Urinary bladder (tissue), 4 donors: ENCODE results near the gene ERCC4. TPM values are rescaled to one million over a fixed set of nuclear protein-coding genes. Genes with fewer than 3 reads are reported as not detected.

Source experiments
- DNase-seq: peaks from one replicate; pipeline ENCODE4 v3.0.0-alpha.2; 2015; ENCODE audit errors: extremely low spot score
- H3K27ac ChIP-seq: one replicate; pipeline ENCODE4 v1.5.1; 2013; ENCODE audit warnings: low read depth, mild to moderate bottlenecking, moderate library complexity
- H3K36me3 ChIP-seq: one replicate; pipeline ENCODE4 v1.6.1; 2013; ENCODE audit warnings: mild to moderate bottlenecking, moderate library complexity; ENCODE audit not compliant: insufficient read depth
- H3K4me1 ChIP-seq: one replicate; pipeline ENCODE4 v1.6.1; 2013; ENCODE audit warnings: mild to moderate bottlenecking, moderate library complexity; ENCODE audit not compliant: insufficient read depth
- H3K4me3 ChIP-seq: one replicate; pipeline ENCODE4 v1.5.1; 2013; ENCODE audit warnings: low read depth, low read length
- WGBS: extraction: QIAGEN DNeasy Blood & Tissue Kit; methylation state at CpG from one replicate; pipeline ENCODE4 v1.1.7; 2013; 5-methylcytosine and 5-hydroxymethylcytosine counted together
- polyA plus RNA-seq: library from polyadenylated mRNA; stranded (reverse); fragments of 200-250 nt; gene quantifications from one replicate; pipeline ENCODE4 v1.2.3, GENCODE V29; 2013
- total RNA-seq: library from RNA; depleted of rRNA; stranded (reverse); fragments of >200 nt; gene quantifications from one replicate; pipeline ENCODE4 v1.2.3, GENCODE V29; 2014
- donor health status: healthy with polysubstance abuse.
- donor health status: healthy.

The ERCC4 gene
- total and polyA plus RNA-seq, 2 donors: 5.2 to 18.4 TPM

DNA sequence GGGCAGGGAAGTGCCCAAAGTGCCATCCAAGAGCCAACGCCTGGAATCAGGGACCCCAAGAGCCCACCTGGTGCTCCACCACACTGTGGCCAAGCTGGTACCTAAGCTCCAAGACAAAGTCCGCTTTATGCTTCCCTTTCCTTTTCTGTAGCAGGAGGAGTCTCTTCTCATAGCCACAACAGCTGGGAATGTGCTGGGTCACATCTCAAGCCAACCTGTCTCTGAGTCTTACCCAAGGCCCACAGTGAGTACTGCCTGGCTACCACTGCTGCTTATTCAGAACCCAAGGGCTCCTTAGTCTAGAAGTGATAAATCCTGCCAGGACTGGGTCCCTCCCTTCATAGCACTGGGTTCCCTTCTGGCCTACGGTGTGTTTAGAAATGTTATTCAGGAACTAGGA is 49.8 kb downstream of the ERCC4 start:
- no peak overlapping the region for H3K4me3 ChIP-seq
- no peaks in the 10 kb centered on the region for H3K4me1 ChIP-seq
- DNase-seq: no peak
- WGBS: 96% methylated on average over 3 of the region's 3 CpGs
- H3K27ac ChIP-seq: no peak overlapping the region
- H3K36me3 ChIP-seq: no peaks in the 10 kb centered on the region

DNA sequence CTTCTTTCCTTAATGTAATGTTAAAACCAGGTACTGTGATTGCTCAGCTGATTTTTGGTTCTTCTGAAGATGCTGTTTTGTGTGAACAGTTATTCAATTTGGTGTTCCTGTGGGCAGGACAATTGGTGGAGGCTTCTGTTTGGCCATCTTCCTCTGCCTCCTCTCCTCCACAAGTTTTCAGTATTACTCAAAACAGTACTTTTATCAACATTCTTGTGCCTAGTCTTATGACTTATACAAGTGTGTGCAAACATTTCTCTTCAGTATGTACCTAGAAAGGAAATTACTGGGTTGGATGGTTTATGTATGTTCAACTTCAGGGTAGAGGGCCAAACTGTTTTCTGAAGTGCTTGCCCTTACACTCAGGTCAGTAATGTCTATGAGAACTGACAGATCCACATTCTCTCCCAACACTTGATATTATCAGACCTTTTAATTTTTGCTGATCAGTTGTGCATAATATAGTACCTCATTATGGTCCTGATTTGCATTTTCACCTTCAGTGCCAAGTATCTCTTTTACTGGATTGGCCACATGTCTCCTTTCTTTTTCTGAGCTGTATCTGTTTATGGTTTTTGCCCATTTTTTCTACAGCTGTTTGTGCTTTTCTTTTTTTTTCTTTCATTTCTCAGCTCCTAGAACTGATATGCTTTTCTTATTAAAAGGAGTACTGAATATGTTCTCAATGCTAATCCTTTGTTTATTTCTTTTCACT is 50.9 kb downstream of the ERCC4 start:
- Histone ChIP-seq H3K4me1 (no peaks in the 10 kb centered on the region), H3K36me3 (no peaks in the 10 kb centered on the region), H3K27ac (no peak overlapping the region), H3K4me3 (no peak overlapping the region)
- no peak for DNase-seq

DNA sequence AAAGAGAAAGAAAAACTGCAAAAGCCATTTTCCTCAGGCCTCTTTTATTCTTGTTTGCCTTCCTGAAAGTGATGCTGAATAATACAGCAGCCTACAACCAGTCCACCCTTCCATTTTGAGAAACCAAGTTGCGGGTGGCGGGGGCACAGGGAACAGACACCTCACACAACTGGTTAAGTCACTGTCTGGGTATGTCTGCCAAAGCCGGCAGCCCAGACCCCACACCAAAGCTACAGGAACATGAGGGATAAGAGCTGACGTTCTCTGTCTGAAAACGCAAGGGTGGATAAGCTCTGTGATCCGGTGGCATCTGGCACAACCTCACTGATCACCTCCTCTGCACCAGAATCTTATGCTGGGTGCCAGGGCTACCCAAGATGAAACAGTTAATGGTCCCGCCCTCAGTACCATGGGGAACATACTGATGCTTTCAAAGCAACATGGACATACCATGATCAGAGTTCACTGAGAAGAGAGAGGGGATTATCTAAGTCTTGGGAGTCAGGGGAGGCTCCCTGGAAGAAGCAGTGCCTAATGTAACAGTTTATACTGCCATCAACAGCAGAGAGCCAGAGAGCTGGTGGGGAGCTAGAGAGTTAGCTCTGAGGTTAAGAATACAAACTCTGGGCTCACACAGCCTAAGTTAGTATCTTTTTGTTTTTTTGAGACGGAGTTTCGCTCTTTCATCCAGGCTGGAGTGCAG is 53.5 kb downstream of the ERCC4 start:
- Histone ChIP-seq H3K4me1 (no peaks in the 10 kb centered on the region), H3K27ac (no peak overlapping the region), H3K4me3 (no peak overlapping the region), H3K36me3 (no peaks in the 10 kb centered on the region)
- 89% methylated on average over 9 of the region's 9 CpGs for WGBS
- no peak for DNase-seq

DNA sequence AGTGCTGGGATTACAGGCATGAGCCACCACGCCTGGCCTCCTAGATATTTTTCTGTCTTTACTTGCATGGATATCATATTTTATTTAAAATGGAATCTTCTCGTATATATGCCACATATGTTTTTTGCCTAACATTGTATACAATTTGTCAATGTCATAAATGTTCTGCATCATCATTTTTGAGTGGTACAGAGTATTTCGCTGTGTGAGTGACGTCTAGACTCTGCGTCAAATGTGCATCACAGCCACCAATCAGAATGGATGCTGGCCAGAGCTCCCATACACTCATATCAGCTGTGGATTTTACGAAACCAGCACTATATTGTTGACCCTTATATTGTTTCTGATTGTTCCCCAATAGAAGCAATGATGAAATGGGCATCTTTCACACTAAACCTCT is 57.2 kb downstream of the ERCC4 start:
- DNase-seq: no peak
- no peaks in the 10 kb centered on the region for H3K36me3 ChIP-seq
- H3K4me3 ChIP-seq: no peak overlapping the region
- 92% methylated on average over 6 of the region's 6 CpGs for WGBS
- H3K27ac ChIP-seq: no peak overlapping the region
- no peaks in the 10 kb centered on the region for H3K4me1 ChIP-seq

DNA sequence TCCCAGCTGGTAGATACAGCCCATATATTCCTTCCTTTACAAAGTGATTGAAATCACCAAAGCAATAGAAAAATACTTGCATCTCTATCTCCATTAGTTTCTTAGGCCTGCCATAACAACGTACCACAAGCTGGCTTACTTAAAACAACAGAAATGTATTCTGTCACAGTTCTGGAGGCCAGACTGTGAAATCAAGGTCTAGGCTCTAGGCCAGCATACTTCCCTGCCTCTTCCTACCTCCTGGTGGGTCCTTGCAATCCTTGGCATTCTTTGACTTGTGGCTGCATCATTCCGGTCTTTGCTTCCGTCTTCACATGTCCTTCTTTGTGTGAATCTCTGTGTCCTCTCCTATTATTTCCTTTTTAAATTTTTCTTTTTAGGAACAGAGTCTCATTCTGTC is 62.5 kb downstream of the ERCC4 start:
- Histone ChIP-seq H3K36me3 (no peaks in the 10 kb centered on the region), H3K4me3 (no peak overlapping the region), H3K27ac (no peak overlapping the region), H3K4me1 (no peaks in the 10 kb centered on the region)
- no peak for DNase-seq
- WGBS: 79% methylated on average over 3 of the region's 3 CpGs

DNA sequence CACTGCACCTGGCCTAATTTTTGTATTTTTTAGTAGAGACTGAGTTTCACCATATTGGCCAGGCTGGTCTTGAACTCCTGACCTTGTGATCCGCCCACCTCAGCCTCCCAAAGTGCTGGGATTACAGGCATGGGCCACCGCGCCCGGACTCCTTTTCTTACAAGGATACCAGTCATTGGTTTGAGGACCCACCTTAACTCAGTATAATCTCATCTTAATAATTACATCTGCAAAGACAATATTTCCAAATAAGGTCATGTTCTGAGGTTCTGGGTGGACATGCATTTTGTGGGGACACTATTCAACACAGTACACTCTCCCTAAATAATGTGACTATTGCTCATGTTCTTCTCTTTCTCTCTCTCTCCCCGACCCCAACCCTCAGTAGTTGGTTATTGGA is 63.7 kb downstream of the ERCC4 start:
- Histone ChIP-seq H3K4me1 (no peaks in the 10 kb centered on the region), H3K27ac (no peak overlapping the region), H3K4me3 (no peak overlapping the region), H3K36me3 (no peaks in the 10 kb centered on the region)
- 65% methylated on average over 5 of the region's 5 CpGs for WGBS
- no peak for DNase-seq

DNA sequence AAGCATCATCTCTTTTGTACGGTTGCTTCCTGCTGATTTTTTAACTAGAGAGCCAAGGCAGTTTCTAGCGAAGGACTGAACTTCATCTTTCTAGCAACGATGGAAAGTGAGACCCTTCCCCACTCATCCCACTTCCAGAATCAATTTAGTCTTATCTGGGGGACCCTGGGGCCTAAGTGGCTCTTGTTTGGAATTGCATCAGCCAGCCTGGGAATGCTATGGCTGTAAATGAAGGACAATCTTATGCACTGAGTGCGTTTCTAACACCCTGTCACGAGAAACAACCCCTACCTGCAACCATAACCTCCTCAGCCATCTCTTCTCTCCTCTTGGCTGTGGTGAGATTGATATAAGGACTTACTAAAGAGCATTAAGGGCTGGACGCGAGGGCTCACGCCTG is 64.8 kb downstream of the ERCC4 start:
- 79% methylated on average over 8 of the region's 8 CpGs for WGBS
- DNase-seq: no peak
- H3K4me1 ChIP-seq: no peaks in the 10 kb centered on the region
- no peaks in the 10 kb centered on the region for H3K36me3 ChIP-seq
- no peak overlapping the region for H3K27ac ChIP-seq
- no peak overlapping the region for H3K4me3 ChIP-seq

DNA sequence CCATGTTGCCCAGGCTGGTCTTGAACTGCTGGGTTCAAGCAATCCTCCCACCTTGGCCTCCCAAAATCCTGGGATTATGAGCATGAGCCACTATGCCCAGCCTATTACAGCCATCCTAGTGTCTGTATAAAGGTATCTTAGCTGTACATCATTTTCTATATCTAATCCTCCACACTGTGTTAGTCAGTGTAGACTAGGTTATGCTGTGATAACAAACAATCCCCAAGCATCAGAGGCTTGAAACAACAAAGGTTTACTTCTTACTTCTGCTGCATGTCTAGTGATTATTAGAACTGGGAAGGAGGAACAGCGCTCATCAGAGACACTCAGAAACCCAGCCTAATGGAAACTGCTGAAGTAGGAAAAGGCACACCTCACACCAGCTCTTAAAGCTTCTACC is 68.1 kb downstream of the ERCC4 start:
- Histone ChIP-seq H3K4me3 (no peak overlapping the region), H3K4me1 (no peaks in the 10 kb centered on the region), H3K27ac (no peak overlapping the region), H3K36me3 (no peaks in the 10 kb centered on the region)
- no peak for DNase-seq
- WGBS: 100% methylated on average over 1 of the region's 1 CpG

DNA sequence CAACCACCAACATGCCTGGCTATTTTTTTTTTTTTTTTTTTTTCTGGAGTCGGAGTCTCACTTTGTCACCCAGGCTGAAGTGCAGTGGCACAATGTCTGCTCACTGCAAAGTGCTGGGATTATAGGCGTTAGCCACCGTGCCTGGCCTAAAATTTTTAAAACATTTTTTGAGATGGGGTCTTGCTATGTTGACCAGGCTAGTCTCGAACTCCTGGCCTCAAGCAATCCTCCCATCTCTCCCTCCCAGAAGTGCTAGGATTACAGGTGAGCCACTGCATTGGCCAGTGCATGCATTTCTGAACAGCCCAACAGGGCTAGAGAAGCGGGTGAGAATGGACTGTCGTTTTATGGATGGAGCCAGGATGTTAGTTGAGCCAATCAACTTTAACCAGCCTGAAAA is 72.4 kb downstream of the ERCC4 start:
- no peak for DNase-seq
- WGBS: 90% methylated on average over 6 of the region's 6 CpGs
- Histone ChIP-seq H3K27ac (no peak overlapping the region), H3K36me3 (no peaks in the 10 kb centered on the region), H3K4me3 (no peak overlapping the region), H3K4me1 (no peaks in the 10 kb centered on the region)

DNA sequence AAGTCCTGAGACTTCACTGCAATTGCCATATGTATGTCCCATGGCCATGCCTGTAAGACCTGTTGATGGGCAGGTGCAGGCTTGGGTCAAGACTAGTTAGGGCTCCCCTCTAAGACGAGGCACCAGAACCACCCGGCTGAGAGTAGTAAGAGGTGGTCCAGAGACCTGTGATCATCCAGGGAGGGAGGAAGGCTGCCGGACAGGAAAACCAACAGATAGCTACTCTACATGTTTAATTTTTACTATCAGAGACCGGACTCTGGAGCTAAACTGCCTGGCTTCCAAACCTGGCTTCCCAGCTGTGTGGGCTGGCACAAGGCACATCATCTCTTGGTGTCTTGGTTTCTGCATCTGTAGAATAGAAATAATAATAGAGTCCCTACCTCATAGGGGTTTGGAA is 73.0 kb downstream of the ERCC4 start:
- no peak for DNase-seq
- Histone ChIP-seq H3K36me3 (no peaks in the 10 kb centered on the region), H3K4me1 (no peaks in the 10 kb centered on the region), H3K27ac (no peak overlapping the region), H3K4me3 (no peak overlapping the region)
- WGBS: 90% methylated on average over 4 of the region's 4 CpGs

DNA sequence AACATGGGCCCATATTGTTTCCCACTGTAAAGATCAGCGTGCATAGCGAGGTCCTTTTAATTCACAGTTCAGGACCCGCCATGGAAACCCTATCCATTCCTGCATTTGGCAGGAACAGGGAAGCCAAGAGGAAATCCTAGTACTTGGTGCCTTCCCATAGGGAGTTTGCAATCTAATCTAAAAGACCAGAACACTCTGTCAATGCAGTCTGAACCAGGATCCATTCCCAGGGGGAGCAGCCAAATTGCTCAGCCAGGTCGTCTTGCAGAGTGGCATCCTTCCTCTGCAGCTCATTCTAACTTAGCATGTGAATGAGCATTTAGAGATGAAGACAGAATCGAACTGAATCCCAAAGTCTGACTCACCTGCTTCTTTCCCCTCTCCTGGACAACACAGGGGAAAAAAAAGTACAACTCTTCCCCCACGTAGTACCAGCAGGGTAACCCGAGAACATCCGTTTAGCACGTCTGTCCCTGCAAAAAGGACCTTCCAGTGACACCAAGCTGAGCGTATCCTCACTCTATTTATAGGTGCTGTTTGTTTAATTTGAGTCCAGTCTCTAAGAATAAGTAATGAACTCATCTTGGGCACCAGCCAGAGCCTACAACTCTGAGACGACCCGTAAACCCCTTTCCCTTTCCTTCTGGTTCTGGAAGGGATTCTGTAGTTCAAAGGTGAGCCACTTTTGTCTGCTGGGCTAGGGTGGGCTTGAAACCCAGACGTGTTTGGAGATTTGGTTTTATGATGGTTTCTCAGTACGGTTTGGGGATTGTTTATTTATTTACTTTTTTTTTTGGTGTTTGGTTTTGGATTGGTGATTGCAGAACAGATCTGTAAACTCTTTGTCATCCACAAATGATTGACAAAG is 74.5 kb downstream of the ERCC4 start:
- Histone ChIP-seq H3K27ac (no peak overlapping the region), H3K4me3 (no peak overlapping the region), H3K4me1 (no peaks in the 10 kb centered on the region), H3K36me3 (no peaks in the 10 kb centered on the region)
- DNase-seq: no peak
- 37% methylated on average over 14 of the region's 14 CpGs for WGBS

DNA sequence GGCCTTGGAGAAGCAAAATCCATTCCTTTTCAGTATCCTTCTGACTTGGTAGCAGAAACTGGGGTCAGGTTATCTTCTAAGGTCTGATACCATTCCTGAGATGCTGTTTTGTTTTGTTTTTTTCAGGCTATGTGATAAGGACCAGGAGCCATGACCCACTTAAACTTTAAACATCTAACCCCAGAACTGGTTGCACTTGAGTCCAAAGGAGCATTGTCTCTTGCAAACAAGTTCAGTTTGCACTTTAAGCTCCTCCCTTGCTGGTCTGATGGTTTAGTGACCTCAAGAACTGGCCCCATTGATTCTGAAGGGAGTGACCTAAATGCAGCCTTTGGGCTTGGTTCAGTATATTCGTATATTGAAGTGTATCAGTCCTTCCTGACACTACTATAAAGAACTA is 75.2 kb downstream of the ERCC4 start:
- H3K36me3 ChIP-seq: no peaks in the 10 kb centered on the region
- no peak for DNase-seq
- H3K27ac ChIP-seq: no peak overlapping the region
- WGBS: 92% methylated on average over 1 of the region's 1 CpG
- H3K4me3 ChIP-seq: no peak overlapping the region
- H3K4me1 ChIP-seq: no peaks in the 10 kb centered on the region

DNA sequence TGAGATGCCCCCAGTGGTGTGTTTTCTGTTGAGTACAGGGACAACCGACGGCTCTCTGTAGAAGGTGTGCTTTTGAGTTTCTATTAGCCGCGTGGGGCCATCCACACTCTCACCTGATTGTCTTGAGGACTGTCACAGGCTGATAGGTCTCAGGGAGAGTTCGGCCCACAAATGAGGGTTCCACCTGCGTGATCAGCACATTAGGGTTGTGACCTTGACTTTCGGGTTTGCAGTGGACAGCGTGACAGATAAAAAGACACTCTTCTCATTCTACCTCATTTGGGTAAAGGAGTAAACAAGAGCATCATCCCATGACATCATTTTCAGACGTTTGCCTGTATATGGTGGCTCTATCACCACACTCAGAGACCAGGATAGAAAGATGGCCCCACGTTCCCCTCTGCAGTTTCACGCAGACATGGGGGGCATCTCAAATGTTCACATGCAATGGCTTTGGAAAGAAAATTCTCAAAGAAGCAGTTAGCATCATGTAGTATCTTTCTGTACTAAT is 76.9 kb downstream of the ERCC4 start:
- no peaks in the 10 kb centered on the region for H3K4me1 ChIP-seq
- no peak overlapping the region for H3K27ac ChIP-seq
- 87% methylated on average over 11 of the region's 11 CpGs for WGBS
- H3K36me3 ChIP-seq: no peaks in the 10 kb centered on the region
- DNase-seq: no peak
- H3K4me3 ChIP-seq: no peak overlapping the region

DNA sequence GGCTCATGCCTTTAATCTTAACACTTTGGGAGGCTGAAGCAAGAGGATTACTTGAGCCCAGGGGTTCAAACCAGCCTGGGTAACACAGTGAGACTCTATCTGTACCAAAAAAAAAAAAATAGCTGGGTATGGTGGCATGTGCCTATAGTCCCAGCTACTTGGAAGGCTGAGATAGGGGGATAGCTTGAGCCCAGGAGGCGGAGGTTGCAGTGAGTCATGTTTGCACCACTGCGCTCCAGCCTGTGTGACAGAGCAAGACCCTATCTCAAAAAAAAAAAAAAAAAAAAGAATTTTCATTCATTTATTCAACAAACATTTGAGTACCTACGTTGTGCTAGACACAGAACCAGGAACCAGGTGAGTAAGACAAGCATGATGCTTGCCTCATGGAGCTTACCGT is 77.6 kb downstream of the ERCC4 start:
- WGBS: 78% methylated on average over 4 of the region's 4 CpGs

More for the DNA sequence above, 77.6 kb downstream of the ERCC4 start:
- DNase-seq: no peak
- H3K27ac ChIP-seq: no peak overlapping the region
- no peaks in the 10 kb centered on the region for H3K4me1 ChIP-seq
- H3K36me3 ChIP-seq: no peaks in the 10 kb centered on the region
- H3K4me3 ChIP-seq: no peak overlapping the region
